ENCODE measurements around the gene SYCN. TPM values are rescaled to one million over a fixed set of nuclear protein-coding genes. Genes with fewer than 3 reads are reported as not detected.
A peak's percentile ranks its signal among the peaks of the same experiment; 100 is the strongest.
"Not testable (repeated sequence)": the region's sequence is repeated elsewhere in the genome, so short reads cannot be mapped to it uniquely, and the experiment has no call there.

SYCN gene
- total RNA-seq, 6 donors from 2014 or later = 0.83 to 1.3 TPM; not detected in 4

DNA sequence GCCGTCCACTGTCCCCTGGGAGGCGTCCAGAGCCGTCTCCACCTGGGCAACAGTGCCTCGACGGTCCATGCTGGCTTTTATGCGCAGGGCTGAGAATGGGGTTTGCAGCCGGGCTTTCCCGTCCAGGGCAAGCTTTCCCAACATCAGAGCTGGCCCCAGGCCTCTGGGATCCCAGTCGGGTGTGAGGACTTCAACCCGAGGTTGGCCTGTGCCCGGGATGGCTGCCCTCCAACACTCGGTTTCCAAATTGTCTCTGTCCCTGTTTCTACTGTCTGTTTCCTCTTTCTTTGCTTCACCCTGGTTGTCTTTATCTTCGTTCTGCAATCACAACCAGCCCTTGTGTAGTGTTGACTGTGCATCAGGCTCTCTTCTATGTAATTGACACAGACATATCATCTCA lies 44.7 kb upstream of the SYCN start, which contains the start of gene IFNL4:
IFNL4 (minus strand) TSS at position 51 of the 400 bp plus-strand sequence.
- WGBS, 2 donors = 65% methylated on average over 13 of the region's 13 CpGs
- no peak for DNase-seq
- no peak for ATAC-seq (ENCODE audit: low FRiP score in 2 of 2)
- Histone ChIP-seq H3K4me3 (peak within 1 kb of the TSS in 3 of 4 donors; percentile 2 to 10 (median 5)), H3K36me3 (no peaks in the 10 kb centered on the region), H3K27me3 (peaks cover 0 to 20% (median 11%) of the 10 kb centered on the region in 4 donors), H3K4me1 (peaks cover 6 to 16% (median 10%) of the 10 kb centered on the region in 4 donors), H3K27ac (no peak within 1 kb of the TSS), H3K9me3 (no peaks in the 10 kb centered on the region)
- TF ChIP-seq, protein P1, sequence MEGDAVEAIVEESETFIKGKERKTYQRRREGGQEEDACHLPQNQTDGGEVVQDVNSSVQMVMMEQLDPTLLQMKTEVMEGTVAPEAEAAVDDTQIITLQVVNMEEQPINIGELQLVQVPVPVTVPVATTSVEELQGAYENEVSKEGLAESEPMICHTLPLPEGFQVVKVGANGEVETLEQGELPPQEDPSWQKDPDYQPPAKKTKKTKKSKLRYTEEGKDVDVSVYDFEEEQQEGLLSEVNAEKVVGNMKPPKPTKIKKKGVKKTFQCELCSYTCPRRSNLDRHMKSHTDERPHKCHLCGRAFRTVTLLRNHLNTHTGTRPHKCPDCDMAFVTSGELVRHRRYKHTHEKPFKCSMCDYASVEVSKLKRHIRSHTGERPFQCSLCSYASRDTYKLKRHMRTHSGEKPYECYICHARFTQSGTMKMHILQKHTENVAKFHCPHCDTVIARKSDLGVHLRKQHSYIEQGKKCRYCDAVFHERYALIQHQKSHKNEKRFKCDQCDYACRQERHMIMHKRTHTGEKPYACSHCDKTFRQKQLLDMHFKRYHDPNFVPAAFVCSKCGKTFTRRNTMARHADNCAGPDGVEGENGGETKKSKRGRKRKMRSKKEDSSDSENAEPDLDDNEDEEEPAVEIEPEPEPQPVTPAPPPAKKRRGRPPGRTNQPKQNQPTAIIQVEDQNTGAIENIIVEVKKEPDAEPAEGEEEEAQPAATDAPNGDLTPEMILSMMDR (IDR thresholded peaks at IDR 0.05) = no peak

DNA sequence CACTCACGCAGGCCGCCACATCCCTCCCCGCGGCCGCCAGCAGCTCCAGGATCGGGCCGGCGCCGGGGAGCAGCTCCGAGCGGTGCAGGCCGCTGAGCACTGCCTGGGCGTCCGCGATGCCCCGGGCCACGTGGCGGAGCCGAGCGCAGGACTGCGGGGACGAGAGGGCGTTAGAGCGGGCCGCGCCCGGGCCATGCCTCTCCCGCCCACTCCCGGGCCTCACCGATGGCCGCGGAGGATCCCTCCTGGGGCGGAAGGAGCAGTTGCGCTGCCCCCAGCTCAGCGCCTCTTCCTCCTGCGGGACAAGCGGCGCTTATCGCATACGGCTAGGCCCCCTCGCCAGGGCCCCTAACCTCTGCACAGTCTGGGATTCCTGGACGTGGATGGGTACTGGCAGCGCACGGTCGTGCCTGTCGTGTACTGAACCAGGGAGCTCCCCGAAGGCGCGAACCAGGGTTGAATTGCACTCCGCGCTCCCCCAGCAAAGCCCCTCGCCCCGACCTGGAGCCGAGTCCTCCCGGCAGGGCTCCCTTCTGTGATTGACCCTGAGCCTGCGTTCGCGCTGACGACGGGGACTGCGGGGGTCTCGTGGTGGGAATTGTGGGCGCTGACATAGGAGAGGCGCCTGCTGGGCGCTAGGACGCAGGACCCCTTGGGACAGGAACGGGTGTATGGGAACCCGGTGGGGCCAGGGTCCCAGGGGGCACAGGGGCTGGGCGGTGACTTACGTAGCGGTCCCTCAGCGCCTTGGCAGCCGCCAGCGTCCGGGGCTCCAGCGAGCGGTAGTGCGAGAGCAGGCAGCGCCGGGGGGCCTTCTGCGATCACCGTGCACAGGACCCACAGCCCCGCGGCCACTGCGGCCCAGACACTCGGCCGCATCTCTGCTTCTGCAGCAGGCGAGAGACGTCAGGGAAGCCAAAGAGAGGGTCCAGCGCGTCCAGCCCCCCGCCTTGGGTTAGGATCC lies 43.9 kb upstream of the SYCN start:
- WGBS, 2 donors = 6 to 31% methylated on average over 25 to 64 of the region's 92 CpGs
- H3K4me3 ChIP-seq = peak overlapping the region in 3 of 4 donors; percentile 2 to 10 (median 5)
- ATAC-seq (ENCODE audit: low FRiP score in 2 of 2) (peak in 1 of 2 donors; percentile 66), DNase-seq (peak in 1 of 2 donors; percentile 87)
- no peaks in the 10 kb centered on the region for H3K9me3 ChIP-seq
- H3K4me1 ChIP-seq = peaks cover 6 to 16% (median 10%) of the 10 kb centered on the region in 4 donors
- no peaks in the 10 kb centered on the region for H3K36me3 ChIP-seq
- peaks cover 0 to 20% (median 11%) of the 10 kb centered on the region in 4 donors for H3K27me3 ChIP-seq
- no peak overlapping the region for H3K27ac ChIP-seq
- no peak for TF ChIP-seq POLR2A (IDR thresholded peaks at IDR 0.05)
- no peak for TF ChIP-seq EP300 (IDR thresholded peaks at IDR 0.05)

DNA sequence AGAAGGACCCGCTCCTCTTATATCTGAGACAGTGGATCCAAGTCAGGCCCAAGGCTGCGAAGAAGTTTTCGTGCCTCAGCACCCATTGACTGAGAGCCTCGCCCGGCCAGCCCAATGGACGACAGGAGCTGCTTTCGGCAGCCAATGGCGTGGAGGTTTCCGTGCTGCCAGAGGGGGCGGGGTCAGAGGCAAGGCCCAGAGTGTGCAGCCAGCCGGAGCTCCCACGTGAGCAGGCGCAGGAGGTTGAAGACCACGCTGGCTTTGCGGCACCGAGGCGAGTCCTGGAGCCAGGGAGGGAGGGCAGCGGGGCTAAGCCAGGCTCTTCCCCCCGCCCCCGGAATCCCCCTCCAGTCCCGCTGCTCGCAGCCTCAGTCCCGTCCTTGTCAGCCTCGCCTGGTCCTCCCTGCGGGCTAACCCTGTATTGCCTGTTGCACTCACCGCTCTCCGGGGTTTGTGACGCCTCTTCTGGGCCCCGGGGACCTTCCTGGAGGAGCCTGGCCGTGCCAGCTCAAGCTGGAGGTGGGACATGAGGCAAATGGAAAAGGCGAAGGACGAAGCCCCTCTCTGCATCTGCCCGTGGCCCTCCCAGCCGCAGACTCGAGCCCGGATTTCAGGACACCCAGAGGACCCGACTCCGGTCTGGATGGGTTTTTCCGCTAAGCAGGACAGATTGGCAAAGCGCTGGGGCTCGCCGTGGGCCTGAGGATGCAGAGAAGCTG lies 43.0 kb upstream of the SYCN start:
- no peak for TF ChIP-seq POLR2AphosphoS5 (IDR thresholded peaks at IDR 0.05)
- TF ChIP-seq, protein P1 (IDR thresholded peaks at IDR 0.05) = no peak
- no peak for TF ChIP-seq POLR2A (IDR thresholded peaks at IDR 0.05)
- TF ChIP-seq EP300 (IDR thresholded peaks at IDR 0.05) = no peak
- 14 to 53% methylated on average over 10 to 28 of the region's 42 CpGs for WGBS, 2 donors
- Histone ChIP-seq H3K36me3 (no peaks in the 10 kb centered on the region), H3K27ac (no peak overlapping the region), H3K9me3 (no peaks in the 10 kb centered on the region), H3K27me3 (peaks cover 0 to 20% (median 11%) of the 10 kb centered on the region in 4 donors), H3K4me3 (peak overlapping the region in 3 of 4 donors; percentile 2 to 10 (median 5)), H3K4me1 (peaks cover 6 to 16% (median 10%) of the 10 kb centered on the region in 4 donors)
- DNase-seq (peak; percentile 28 to 73), ATAC-seq (ENCODE audit: low FRiP score in 2 of 2) (peak in 1 of 2 donors; percentile 66)

DNA sequence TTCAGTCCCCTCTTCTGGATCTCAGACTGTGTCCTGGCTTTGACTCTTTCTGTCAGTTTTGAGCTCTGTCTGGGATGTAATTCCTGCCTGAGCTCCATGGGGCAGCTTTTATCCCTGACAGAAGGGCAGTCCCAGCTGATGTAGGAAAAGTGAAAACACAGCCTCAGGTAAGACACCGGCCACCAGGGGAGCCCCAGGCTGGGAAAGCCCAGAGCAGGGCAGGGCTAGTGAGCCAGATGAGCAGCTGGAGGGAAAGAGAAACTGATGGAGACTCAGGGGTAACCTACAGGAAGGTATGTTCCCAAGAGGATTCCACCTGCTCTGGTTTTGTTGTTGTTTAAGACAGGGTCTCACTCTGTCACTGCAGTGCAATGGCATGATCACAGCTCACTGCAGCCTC lies 41.1 kb upstream of the SYCN start:
- H3K27me3 ChIP-seq = peaks cover 0 to 20% (median 11%) of the 10 kb centered on the region in 4 donors
- not testable (repeated sequence) for H3K9me3 ChIP-seq; H3K4me3 ChIP-seq; DNase-seq; ATAC-seq (ENCODE audit: low FRiP score in 2 of 2); H3K27ac ChIP-seq; H3K36me3 ChIP-seq
- WGBS, 2 donors = no CpG with 5 or more reads among the region's 1 CpG
- H3K4me1 ChIP-seq = peaks cover 6 to 16% (median 10%) of the 10 kb centered on the region in 4 donors

DNA sequence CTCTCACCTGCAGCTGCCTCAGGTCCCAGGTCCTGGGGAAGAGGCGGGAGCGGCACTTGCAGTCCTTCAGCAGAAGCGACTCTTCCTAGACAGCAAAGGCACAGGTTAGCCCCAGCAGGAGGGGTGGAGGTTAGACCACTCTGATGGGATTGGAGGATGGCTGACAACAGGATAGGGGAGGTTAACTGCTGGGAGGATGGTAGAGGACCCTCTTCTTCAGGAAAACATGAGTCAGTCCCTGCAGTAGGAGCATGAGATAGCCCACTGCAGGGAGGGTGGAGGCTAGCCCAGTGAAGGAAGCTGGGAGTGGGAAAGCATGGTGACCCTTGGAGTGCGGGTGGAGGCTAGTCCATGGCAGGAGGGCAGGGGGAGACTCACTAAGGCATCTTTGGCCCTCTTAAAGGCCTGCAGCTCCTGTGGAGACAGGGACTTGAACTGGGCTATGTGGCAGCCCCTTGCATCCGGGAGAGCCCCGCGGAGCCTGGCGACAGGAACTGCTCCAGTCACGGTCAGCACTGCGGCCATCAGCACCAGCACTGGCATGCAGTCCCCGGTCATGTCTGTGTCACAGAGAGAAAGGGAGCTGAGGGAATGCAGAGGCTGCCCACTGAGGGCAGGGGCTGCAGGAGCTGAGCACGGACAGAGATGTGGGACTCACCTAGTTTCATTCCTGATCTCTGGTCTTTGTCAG lies 40.5 kb upstream of the SYCN start, which contains the start of gene IFNL3:
IFNL3 (minus strand) TSS at position 597 of the 691 bp plus-strand sequence; CDS start at position 558, 39 bp downstream.
- H3K4me1 ChIP-seq = peaks cover 6 to 16% (median 10%) of the 10 kb centered on the region in 4 donors
- DNase-seq; H3K36me3 ChIP-seq; H3K9me3 ChIP-seq; H3K4me3 ChIP-seq; H3K27ac ChIP-seq; ATAC-seq (ENCODE audit: low FRiP score in 2 of 2): not testable (repeated sequence)
- 77 to 90% methylated on average over 4 to 6 of the region's 12 CpGs for WGBS, 2 donors
- peaks cover 0 to 20% (median 11%) of the 10 kb centered on the region in 4 donors for H3K27me3 ChIP-seq

DNA sequence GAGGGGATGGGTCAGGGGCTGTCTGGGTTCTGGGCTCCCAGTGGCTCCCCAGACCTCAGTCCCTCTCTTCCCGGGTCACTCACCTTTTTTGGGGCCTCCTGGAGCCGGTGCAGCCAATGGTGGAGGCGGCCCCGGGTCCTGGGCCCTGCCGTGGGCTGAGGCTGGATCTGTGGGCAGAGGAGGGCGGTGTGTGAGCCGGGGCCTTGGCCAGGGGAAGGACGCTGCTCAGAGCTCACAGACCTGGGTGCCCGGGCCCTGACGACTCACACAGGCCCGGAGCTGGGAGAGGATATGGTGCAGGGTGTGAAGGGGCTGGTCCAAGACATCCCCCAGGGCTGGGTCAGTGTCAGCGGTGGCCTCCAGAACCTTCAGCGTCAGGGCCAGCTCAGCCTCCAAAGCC lies 39.7 kb upstream of the SYCN start:
- not testable (repeated sequence) for H3K4me3 ChIP-seq; ATAC-seq (ENCODE audit: low FRiP score in 2 of 2); H3K36me3 ChIP-seq; H3K9me3 ChIP-seq; H3K27ac ChIP-seq
- H3K4me1 ChIP-seq = peaks cover 6 to 16% (median 10%) of the 10 kb centered on the region in 4 donors
- peak in 1 of 2 donors; percentile 70 for DNase-seq
- peaks cover 0 to 19% (median 11%) of the 10 kb centered on the region in 4 donors for H3K27me3 ChIP-seq
- WGBS, 2 donors = 79 to 81% methylated on average over 3 to 12 of the region's 13 CpGs

Measured in upper lobe of left lung (tissue), 6 donors.